GM10847 (cell line): Measurements from ENCODE around the gene DNMT3A.

Source experiments
- POLR2A ChIP-seq: IDR thresholded peaks from 2 replicates; pipeline ENCODE4 v1.6.1; 2011; ENCODE audit not compliant: insufficient read length; ENCODE audit errors: extremely low read depth

The DNMT3A gene

GRCh38 chr2:25365241-25365640 is 23.5 kb upstream of the DNMT3A start:
- no peak for TF ChIP-seq POLR2A

GRCh38 chr2:25363733-25364132 is 22.0 kb upstream of the DNMT3A start:
- no peak for TF ChIP-seq POLR2A

- peak; percentile 74 for TF ChIP-seq POLR2A
Measured at GRCh38 chr2:25362434-25363145, 20.9 kb upstream of the DNMT3A start.

- peak; percentile 88 for TF ChIP-seq POLR2A
Measured at GRCh38 chr2:25362049-25362433, 20.3 kb upstream of the DNMT3A start.

GRCh38 chr2:25361261-25362048 is 19.7 kb upstream of the DNMT3A start:
- TF ChIP-seq POLR2A, result no peak

GRCh38 chr2:25358836-25359235 is 17.1 kb upstream of the DNMT3A start:
- TF ChIP-seq POLR2A, result no peak

- TF ChIP-seq POLR2A, result no peak
Measured at GRCh38 chr2:25358249-25358815, 16.6 kb upstream of the DNMT3A start.

GRCh38 chr2:25356088-25356487 is 14.4 kb upstream of the DNMT3A start:
- TF ChIP-seq POLR2A, result no peak

GRCh38 chr2:25355270-25355669 is 13.5 kb upstream of the DNMT3A start:
- TF ChIP-seq POLR2A, result no peak

GRCh38 chr2:25354116-25354515 is 12.4 kb upstream of the DNMT3A start:
- no peak for TF ChIP-seq POLR2A

GRCh38 chr2:25349397-25349796 is 7.7 kb upstream of the DNMT3A start:
- TF ChIP-seq POLR2A, result no peak

GRCh38 chr2:25347846-25348245 is 6.1 kb upstream of the DNMT3A start:
- no peak for TF ChIP-seq POLR2A

- no peak for TF ChIP-seq POLR2A
Measured at GRCh38 chr2:25347205-25347815, 5.6 kb upstream of the DNMT3A start.

GRCh38 chr2:25343187-25343825 is 1.6 kb upstream of the DNMT3A start:
- no peak for TF ChIP-seq POLR2A
